Stimulated activated CD8-positive, alpha-beta memory T cell treated with anti-CD3 and anti-CD28 coated beads, Interleukin-4, amount 100 ng/mL, for 1 hour (primary cell): ENCODE results near the gene FAM78A.
"Not testable (repeated sequence)": the region's sequence is repeated elsewhere in the genome, so short reads cannot be mapped to it uniquely, and the experiment has no call there.

Experiments
- DNase-seq, 2 donors: peaks; one replicate each; pipeline ENCODE4 v3.0.0-alpha.2; 2020; ENCODE audit warnings: low read depth in 2 of 2, low spot score in 1 of 2

The FAM78A gene

DNA sequence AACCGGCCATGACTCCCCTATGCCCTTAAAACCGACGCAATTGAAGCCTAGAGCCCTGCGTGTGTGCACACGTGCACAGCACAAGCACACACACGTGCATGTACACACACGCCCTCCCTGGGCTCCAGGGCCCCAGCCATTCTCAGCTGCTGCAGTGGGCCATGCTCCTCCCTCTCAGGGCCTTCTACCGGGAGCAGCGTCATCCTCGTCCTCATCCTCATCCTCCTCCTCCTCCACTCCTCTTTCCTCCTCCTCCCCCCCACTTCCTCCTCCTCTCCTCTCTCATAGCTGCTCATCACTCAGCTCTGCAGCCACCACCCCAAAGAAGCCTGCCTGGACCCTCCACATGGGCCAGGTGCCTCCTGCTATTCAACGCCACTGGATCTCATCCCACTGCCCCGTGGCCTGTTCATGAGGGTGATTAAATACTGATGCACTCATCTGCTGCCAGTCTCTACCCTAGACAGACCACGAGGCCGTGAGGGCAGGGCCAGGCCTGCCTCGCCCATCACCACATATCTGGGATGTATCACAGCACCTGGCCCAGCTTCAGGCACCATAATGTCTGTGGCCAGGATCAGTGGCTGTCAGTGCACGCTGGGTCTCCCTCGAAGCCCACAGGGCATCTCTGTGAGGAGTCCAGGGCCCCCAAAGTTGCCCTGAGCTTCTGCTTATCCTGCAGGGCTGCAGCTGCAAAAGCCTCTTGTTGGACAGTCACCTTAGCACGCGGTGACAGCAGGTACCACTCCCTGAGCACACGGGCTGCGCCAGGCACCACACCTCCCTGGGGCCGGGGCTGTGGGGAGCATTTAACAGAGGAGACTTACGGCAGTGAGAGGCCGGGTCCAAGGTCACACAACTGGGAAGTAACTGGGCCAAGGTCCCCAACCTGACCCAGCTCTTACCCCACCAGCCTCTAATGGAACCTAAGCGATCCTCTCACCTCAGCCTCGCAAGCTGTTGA is 9.8 kb downstream of the FAM78A start:
- no peak for DNase-seq

DNA sequence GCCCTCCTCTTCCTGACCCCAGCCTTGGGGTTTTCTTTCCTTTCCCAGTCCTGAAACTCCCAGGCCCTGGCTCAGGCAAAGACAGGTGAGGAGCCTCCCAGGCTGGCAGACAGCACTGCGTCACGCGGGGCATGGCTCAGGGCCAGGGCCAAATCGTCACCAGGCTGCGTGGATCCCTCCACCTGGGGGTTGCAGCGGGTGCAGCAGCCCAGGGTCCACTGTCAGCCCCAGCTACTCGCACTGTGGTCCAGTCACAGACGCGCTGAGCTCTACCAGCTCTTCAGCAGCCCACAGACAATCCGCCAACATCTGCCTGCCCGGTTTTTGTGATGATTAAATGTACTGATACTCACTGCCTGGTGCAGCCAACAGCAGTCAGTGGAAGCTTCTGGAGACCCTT is 12.1 kb downstream of the FAM78A start:
- DNase-seq, result no peak

DNA sequence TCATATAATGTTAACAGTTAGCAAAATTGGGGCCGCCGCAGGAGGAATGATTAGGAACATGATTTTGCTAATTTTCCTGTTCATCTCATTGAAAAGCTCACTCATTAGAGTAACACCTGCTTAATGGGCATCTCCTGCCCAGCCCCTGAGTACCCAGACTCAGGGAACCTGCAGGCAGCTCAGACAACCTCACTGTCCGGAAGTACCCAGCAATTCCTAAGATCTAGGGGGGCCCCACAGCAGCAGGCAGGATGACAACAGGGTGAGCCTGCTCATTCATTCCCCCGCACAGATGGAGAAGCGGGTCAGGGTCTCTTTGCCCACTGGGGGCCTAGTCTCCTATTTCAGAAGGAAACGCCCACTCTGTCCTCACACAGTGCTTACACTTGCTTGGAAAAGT is 12.6 kb downstream of the FAM78A start:
- no peak for DNase-seq

DNA sequence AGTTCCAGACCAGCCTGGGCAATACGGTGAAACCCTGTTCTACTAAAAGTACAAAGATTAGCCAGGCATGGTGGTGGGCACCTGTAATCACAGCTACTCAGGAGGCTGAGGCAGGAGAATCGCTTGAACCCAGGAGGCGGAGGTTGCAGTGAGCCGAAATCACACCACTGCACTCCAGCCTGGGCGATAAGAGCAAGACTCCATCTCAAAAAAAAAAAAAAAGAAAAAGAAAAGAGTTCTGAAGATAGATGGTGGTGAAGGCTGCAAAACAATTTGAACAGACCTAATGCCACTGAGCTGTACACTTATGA is 13.3 kb downstream of the FAM78A start:
- not testable (repeated sequence) for DNase-seq

DNA sequence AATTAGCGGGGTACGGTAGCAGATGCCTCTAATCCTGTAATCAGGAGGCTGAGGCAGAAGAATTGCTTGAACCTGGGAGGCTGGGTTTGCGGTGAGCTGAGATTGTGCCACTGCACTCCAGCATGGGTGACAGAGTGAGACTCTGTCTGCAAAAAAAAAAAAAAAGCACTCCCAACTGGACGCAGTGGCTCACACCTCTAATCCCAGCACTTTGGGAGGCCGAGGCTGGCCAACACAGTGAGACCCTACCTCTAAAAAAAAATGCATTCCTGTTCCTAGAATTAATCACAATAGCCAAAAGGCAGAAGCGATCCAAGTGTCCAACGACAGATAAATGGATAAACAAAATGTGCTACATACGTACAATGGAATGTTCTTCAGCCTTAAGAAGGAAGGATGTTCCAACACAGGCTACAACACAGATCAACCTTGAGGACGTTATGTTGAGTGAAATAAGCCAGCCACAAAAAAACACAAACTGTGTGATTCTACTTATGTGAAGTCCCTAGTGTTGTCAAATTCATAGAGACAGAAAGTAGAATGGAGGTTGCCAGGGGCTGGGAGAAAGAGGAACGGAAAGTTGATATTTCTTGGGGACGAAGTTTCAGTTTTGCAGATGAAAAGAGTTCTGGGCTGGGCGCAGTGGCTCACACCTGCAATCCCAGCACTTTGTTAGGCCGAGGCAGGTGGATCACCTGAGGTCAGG is 13.8 kb downstream of the FAM78A start:
- no peak for DNase-seq

DNA sequence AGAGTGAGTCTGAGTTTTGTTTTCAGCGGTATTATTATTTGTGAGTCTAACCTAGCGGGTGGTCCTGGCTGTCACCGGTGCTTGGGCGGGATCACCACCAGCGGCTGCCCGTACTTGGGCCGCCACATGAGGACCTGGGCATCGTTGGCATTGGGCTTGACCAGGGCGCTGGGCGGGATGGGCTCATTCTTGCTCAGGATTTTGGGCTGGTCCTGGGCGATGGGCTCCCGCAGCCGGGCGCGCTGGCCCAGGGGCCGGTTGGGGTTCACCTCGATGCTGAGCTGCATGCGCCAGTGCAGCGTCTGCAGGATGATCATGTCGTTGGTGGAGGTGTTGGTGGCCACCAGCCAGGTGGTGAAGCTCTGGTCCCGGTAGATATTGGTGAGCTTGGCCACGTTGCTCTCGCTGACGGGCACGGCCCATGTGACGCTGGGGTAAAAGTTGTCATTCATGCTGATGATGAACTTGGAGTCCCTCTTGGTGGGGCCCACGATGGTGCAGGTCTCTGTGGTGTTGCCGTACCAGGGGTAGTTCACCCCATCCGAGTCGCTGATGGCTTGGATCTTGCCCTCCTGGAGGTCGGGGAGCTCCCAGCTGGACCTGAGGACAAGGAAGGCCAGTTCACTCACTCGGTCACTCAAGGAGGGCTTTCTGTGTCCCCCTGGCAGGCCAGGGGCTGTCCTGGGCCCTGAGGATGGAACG is 15.4 kb downstream of the FAM78A start:
- DNase-seq, result no peak

DNA sequence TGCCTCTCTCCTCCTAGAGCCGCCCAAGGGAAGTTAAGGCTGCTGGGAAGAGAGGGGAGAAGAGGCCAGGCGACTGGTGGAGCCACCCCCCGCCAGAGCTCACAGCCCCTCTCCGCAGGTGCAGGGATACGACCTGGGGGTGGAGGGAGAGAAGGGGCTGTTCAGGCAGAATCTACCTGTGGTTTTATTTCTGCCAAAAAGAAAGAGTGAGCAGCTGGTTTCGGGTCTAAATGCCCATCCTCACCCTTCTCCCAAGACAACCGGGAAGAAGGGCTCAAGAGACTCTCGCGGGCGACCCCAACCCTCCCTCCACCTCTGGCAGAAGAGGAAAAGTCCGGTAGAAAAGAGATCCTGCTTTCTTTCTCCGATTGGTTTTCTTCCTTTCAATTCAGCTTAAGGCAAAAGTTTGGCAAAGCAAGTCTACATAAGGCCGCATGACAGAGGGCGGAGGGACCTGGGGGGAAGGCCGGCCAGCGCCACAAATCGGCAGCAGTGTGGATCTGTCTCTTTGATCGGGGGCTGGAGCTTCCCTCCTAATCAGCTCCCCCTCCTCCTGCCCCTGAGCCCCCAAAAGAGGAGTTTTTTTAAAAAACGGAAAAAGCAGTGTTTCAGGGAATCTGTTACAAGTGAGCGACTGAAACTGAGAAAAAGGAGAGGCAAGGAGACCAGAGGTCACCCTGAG is 16.3 kb downstream of the FAM78A start:
- DNase-seq, result no peak

DNA sequence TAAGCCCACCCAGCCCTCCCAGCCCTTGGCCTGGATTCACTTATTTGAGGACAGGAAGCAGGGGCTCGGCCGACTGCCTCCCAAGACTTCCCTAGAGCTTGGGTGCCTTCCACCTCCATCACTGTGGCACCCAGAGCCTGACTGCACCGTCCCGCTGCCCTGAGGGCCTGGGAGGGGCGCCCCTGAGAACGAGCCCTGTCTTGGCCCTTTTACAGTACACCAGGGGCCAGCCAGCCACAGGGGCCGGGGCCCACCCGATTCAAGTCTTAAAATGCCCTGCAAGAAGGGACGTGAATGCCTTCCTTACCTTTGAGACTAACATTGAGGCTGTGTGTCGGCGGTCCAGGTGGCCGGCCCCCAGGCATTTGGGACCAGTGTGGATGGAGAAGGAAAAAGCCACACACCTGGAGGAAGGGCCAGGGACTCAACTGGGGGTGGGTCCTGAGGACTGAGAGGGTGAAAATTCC is 16.8 kb downstream of the FAM78A start:
- DNase-seq, result no peak

- DNase-seq, result no peak
Observed at GRCh38 chr9:131258698-131259431, 17.4 kb downstream of the FAM78A start.

DNA sequence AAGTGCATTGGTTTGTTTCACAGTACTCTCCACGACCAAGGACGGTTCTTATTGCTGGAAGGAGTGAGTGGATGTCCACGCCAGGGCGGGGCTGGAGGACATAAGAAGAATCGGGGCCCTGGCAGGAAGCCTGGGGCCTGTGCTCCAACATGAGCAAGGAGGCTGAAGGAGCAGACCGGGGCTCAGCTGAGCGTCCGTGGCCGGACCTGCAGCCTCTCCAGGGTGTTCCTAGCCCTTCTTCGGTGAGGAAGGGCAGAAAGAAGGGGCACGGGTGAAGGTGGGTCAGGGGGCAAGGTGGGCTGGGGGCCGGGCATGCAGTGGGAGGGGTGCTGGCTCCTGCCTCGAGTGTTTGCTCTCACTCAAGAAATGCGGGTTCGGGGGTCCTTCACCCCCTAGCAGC is 18.1 kb downstream of the FAM78A start:
- no peak for DNase-seq

DNA sequence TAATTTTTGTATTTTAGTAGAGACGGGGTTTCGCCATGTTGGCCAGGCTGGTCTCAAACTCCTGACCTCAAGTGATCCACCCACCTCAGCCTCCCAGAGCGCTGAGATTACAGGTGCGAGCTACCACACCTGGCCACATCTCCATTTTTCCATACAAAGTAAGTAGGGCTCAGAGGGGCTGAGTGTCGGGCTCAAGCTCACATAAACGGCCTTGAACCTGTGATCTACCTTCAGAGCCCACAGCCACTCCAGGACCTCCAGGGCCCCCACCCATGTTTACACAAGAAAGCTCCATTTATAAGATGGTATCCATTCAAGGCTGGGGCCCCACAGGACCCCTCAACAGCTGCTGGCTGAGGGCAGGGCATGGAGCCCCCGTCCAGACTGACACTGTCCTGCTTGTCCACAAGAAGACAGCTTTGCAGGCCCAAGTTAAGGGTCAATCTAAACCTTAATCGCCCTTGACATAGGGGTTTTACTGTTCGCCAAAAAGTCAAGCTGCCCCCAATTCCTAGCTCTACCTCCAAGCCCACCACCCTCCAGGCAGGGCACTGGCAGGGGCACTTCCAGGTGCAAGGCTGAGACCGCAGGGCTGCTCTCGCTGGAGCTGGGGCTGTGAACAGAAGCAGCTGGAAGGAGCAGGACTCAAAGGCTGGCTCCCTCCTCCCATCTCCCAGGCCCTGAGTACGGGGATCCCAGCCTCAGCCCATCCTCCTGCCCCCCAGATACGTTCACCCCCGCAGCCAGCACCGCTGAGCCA is 18.9 kb downstream of the FAM78A start:
- DNase-seq, result no peak

DNA sequence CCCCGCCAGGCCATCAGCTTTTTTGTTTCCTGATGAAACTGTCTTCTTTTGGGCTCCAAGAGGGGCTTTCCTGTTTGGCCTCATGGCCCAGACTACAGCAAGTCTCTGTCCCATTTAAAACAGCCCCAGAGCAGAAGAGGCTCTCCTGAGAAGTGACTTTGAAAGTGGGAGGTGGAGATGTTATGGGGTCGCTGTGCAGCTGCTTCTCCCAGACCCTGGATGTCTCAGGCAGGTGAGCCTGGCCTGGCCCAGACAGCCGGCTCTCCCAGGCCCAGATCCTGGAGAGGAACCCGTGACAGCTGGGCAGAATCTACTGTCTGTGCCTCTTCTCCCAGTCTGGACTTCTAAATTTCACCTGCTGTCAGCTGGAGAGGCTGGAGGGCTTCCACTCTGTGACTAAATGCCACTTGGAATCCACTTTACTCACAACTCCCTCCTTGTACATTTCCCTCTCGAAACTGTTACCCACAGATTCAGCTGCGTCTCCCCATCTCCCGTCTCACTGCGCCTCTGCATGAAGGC is 20.6 kb downstream of the FAM78A start:
- DNase-seq, result no peak

GRCh38 chr9:131254626-131255025 is 21.7 kb downstream of the FAM78A start:
- no peak for DNase-seq

GRCh38 chr9:131253891-131254491 is 22.3 kb downstream of the FAM78A start:
- DNase-seq, result no peak

DNA sequence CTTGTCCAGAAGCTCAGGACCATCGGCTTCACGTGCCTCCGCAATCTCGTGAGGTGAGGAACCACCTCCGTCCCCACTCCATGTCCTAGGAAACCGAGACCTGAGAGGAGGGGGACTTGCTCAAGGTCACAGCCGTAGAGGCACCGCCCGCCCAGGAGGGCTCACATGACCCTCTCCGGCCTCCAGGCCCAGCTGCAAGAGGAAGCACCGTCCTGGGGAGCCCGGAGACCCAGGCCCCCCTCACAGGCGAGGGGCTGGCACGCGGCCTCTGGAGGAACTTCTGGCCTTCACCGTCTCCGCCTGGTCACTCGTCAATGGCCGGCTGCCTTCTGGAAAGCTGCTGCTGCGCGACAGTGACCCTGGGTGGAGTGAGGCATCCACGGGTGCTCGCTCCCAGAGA is 24.2 kb downstream of the FAM78A start:
- no peak for DNase-seq

GRCh38 chr9:131246618-131247017 is 29.7 kb downstream of the FAM78A start:
- DNase-seq, result no peak

DNA sequence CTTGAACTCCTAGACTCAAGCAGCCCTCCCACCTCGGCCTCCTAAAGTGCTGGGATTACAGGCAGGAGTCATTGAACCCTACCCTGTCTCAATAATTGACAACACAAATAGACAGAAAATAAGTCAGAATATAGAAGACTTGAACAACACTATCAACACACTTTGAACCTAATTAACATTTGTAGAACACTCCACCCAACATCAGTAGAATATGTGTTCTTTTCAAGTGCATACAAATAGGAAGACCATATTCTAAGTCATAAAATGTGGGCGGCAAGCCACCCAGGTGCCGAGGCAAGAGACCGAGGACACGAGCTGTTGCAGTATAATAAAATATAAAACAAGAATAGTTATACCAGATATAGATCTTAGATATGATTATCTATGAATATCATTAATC is 32.0 kb downstream of the FAM78A start:
- not testable (repeated sequence) for DNase-seq

DNA sequence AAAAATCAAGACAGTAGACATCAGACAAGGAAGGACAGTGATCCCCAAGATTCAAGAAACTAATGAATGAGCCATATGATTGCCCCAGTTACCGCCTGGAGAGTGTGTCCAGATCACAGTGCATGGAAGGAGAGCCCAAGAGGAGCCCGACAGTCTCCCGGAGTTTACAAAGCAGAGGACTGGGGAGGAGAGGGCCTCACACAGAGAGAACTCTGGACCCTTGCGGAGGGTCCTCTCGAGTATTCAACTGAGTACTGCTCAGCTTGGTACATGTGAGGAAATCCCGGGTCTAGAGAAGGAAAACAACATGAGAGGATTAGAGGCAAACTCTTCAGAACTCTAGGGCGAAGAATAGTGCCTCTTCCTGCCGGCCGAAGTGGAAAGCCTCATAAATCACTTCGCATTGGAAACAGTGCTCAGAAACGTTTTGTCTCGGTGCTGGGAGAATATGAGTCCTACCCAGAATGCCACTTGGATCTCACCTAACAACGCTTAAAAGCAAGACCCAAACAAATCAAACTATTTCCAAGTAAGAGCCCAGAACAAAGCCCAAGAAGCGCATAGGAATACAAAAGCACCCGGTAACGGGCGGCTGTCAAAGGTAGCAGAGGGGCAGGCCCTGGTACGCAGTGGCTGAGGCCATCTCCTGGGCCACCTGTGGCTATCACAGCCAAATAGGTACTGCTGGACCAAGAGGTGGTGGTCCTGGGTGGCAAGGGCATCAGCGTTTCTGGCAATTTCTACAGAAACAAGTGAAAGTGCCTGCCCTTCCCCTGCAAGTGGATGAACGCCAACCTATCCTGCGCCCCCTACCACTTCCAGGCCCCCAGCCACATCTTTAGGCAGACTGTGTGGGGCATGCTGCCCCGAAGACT is 36.0 kb downstream of the FAM78A start:
- no peak for DNase-seq
